Muscle of leg (tissue), 11 donors: ENCODE measurements around the gene OR11H6. TPM values are rescaled to one million over a fixed set of nuclear protein-coding genes. Genes with fewer than 3 reads are reported as not detected.
"Not testable (repeated sequence)": the region's sequence is repeated elsewhere in the genome, so short reads cannot be mapped to it uniquely, and the experiment has no call there.

Experiments
- DNase-seq: peaks from one replicate; pipeline ENCODE4 v3.0.0; 2013
- H3K27ac ChIP-seq: one replicate; pipeline ENCODE4 v1.5.1; 2013; ENCODE audit warnings: mild to moderate bottlenecking, low read length, control low read depth
- H3K27me3 ChIP-seq: one replicate; pipeline ENCODE4 v1.6.1; 2013; ENCODE audit warnings: low read length; ENCODE audit not compliant: control insufficient read depth, insufficient read depth
- H3K36me3 ChIP-seq: one replicate; pipeline ENCODE4 v1.6.1; 2013; ENCODE audit warnings: low read length; ENCODE audit not compliant: control insufficient read depth, insufficient read depth
- H3K4me1 ChIP-seq: one replicate; pipeline ENCODE4 v1.6.1; 2013; ENCODE audit warnings: low read length; ENCODE audit not compliant: control insufficient read depth, insufficient read depth
- H3K4me3 ChIP-seq: one replicate; pipeline ENCODE4 v1.5.1; 2013; ENCODE audit warnings: low read length, control low read depth
- H3K9me3 ChIP-seq: replicated peaks from 2 replicates; pipeline ENCODE4 v1.6.1; 2013; ENCODE audit warnings: low read depth, low read length; ENCODE audit not compliant: control insufficient read depth
- whole genome bisulfite sequencing: methylation state at CpG from one replicate; pipeline ENCODE4 v1.1.5; 2013; ENCODE audit warnings: missing lambda C conversion rate; ENCODE audit not compliant: insufficient coverage; 5-methylcytosine and 5-hydroxymethylcytosine counted together
- polyA plus RNA-seq, 8 donors: library from polyadenylated mRNA; unstranded; fragments of 120-200 nt; gene quantifications; one replicate each; pipeline versions ENCODE4 v1.2.1 to v1.2.3, GENCODE V29; 2013; ENCODE audit warnings: inconsistent platforms in 1 of 8, low replicate concordance in 1 of 8; ENCODE audit not compliant: insufficient read length in 8 of 8, insufficient read depth in 1 of 8
- total RNA-seq: library from RNA; stranded (reverse); fragments of 120-200 nt; gene quantifications from one replicate; pipeline ENCODE4 v1.2.4, GENCODE V29; 2013

The OR11H6 gene
- total and polyA plus RNA-seq, 9 donors: not detected

DNA sequence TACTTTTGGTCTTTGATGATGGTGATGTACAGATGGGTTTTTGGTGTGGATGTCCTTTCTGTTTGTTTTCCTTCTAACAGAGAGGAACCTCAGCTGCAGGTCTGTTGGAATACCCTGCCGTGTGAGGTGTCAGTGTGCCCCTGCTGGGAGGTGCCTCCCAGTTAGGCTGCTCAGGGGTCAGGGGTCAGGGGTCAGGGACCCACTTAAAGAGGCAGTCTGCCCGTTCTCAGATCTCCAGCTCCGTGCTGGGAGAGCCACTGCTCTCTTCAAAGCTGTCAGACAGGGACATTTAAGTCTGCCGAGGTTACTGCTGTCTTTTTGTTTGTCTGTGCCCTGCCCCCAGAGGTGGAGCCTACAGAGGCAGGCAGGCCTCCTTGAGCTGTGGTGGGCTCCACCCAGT, 11.9 kb downstream of the OR11H6 start:
- not testable (repeated sequence) for DNase-seq

DNA sequence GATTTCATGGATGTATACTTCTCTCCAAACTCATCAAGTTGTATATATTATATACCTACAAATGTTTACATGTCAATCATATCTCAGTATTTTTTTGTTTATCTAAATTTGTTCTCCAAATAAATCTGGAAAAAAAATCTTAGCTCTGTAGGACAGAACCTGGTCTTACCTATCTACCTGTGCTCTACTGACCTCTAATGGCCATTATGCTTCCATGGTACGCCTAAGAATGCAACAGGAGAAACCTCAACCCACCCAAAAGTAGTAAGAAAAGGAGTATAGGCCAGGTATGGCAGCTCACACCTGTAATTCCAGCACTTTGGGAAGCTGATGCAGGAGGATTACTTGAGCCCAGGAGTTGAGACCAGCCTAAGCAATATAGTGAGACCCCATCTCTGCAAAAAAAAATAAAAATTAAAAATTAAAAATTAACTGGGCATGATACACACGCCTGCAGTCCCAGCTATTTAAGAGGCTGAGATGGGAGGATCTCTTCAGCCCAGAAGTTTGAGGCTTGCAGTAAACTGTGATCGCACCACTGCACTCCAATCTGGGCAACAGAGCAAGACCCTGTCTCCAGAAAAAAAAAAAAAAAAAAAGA, 24.2 kb downstream of the OR11H6 start:
- Histone ChIP-seq H3K36me3 (no peaks in the 10 kb centered on the region), H3K4me3 (no peak overlapping the region), H3K27me3 (no peaks in the 10 kb centered on the region), H3K4me1 (no peaks in the 10 kb centered on the region), H3K27ac (no peak overlapping the region), H3K9me3 (peaks cover 17% of the 10 kb centered on the region)
- 80% methylated on average over 1 of the region's 3 CpGs for WGBS
- no peak for DNase-seq

More for the DNA sequence above, 11.9 kb downstream of the OR11H6 start:
- not testable (repeated sequence) for H3K4me1 ChIP-seq, H3K27ac ChIP-seq, H3K27me3 ChIP-seq, H3K36me3 ChIP-seq, H3K4me3 ChIP-seq, H3K9me3 ChIP-seq
- WGBS: no CpG with 5 or more reads among the region's 4 CpGs

DNA sequence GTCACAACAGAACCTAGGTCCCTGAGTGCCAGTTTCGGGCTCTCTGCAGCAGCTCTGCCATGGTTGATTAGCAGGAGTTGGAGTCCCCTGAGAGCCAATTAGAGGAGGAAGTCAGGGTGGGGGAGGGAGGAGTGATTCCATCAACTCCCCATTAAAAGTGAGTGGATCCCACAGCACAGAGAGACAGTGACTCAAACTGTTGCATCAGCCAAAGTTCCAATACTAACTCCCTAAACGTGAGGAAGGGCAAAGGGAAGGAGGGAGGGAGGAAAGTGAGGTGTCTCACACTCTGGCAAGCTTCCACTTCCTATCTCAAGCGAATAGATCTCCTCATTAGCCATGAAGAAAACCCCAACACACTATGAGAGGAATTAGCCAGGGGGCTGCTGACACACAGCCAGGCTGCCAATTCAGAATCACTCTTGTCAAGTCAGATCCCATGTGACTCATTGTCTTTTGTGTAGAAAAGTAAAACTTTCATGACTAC, 39.2 kb downstream of the OR11H6 start:
- Histone ChIP-seq H3K9me3 (no peaks in the 10 kb centered on the region), H3K4me3 (no peak overlapping the region), H3K36me3 (no peaks in the 10 kb centered on the region), H3K4me1 (no peaks in the 10 kb centered on the region), H3K27me3 (no peaks in the 10 kb centered on the region), H3K27ac (no peak overlapping the region)
- no CpG with 5 or more reads among the region's 3 CpGs for WGBS
- DNase-seq: no peak

DNA sequence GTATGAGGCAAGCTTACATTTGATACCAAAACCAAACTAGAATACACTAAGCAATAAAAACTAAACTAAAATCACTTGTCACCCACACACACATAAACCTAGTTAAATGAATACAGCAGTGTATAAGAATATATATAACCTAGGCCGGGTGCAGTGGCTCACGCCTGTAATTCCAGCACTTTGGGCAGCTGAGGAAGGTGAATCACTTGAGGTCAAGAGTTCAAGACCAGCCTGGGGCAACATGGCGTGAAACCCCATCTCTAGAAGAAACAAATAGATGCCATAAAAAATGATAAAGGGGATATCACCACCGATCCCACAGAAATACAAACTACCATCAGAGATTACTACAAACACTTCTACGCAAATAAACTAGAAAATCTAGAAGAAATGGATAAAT, 40.9 kb downstream of the OR11H6 start:
- H3K4me3 ChIP-seq, H3K4me1 ChIP-seq, H3K27ac ChIP-seq, H3K36me3 ChIP-seq, H3K27me3 ChIP-seq, DNase-seq, H3K9me3 ChIP-seq: not testable (repeated sequence)
- WGBS: no CpG with 5 or more reads among the region's 5 CpGs

DNA sequence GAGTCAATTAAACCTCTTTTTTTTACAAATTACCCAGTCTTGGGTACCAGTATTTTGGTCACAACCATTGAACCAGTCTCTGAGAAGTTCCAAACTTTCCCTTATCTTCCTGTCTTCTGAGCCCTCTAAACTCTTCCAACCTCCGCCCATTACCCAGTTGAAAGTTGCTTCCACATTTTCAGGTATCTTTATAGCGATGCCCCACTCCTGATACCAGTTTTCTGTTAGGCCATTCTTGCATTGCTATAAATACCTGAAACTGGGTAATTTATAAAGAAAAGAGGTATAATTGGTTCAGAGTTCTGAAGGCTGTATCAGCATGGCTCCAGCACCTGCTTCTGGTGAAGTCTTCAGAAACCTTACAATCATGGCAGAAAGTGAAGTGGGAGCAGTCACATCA, 50.6 kb downstream of the OR11H6 start:
- no peaks in the 10 kb centered on the region for H3K27me3 ChIP-seq
- no peaks in the 10 kb centered on the region for H3K4me1 ChIP-seq
- H3K9me3 ChIP-seq: peaks cover 16% of the 10 kb centered on the region
- H3K4me3 ChIP-seq: no peak overlapping the region
- no peak for DNase-seq
- no peak overlapping the region for H3K27ac ChIP-seq
- H3K36me3 ChIP-seq: no peaks in the 10 kb centered on the region
- no CpG with 5 or more reads among the region's 2 CpGs for WGBS

Other genes with a start within 250 kb of the OR11H6 start
- gene OR4K15, start 248.1 kb upstream of the OR11H6 start, total RNA-seq: not detected
- not detected for gene OR4K15, start 248.1 kb upstream of the OR11H6 start, polyA plus RNA-seq
- not detected for gene OR4Q2, start 221.5 kb upstream of the OR11H6 start, total RNA-seq
- gene OR4Q2, start 221.5 kb upstream of the OR11H6 start, polyA plus RNA-seq: not detected
- gene OR4K14, start 204.4 kb upstream of the OR11H6 start, total RNA-seq: not detected
- gene OR4K14, start 204.4 kb upstream of the OR11H6 start, polyA plus RNA-seq: not detected
- gene OR4K13, start 187.7 kb upstream of the OR11H6 start, total RNA-seq: not detected
- under 1 TPM in 2 of 8 donors, not detected in 6; 0.03 to 0.04 TPM for gene OR4K13, start 187.7 kb upstream of the OR11H6 start, polyA plus RNA-seq
- gene OR4L1, start 163.7 kb upstream of the OR11H6 start, total RNA-seq: not detected
- not detected for gene OR4L1, start 163.7 kb upstream of the OR11H6 start, polyA plus RNA-seq
- gene OR4K17, start 113.0 kb upstream of the OR11H6 start, total RNA-seq: not detected
- under 1 TPM in 5 of 8 donors, not detected in 3; 0.03 to 0.13 (median 0.05) TPM for gene OR4K17, start 113.0 kb upstream of the OR11H6 start, polyA plus RNA-seq
- gene OR4N5, start 84.9 kb upstream of the OR11H6 start, total RNA-seq: not detected
- gene OR4N5, start 84.9 kb upstream of the OR11H6 start, polyA plus RNA-seq: not detected
- not detected for gene OR11G2, start 32.8 kb upstream of the OR11H6 start, total RNA-seq
- not detected for gene OR11G2, start 32.8 kb upstream of the OR11H6 start, polyA plus RNA-seq
- not detected for gene OR11H7, start 5.3 kb downstream of the OR11H6 start, total RNA-seq
- gene OR11H7, start 5.3 kb downstream of the OR11H6 start, polyA plus RNA-seq: under 1 TPM in 3 of 8 donors, not detected in 5; 0.15 to 0.38 (median 0.31) TPM
- gene OR11H4, start 15.6 kb downstream of the OR11H6 start, total RNA-seq: not detected
- gene OR11H4, start 15.6 kb downstream of the OR11H6 start, polyA plus RNA-seq: not detected
- 16.0 TPM for gene TTC5, start 82.2 kb downstream of the OR11H6 start, total RNA-seq
- gene TTC5, start 82.2 kb downstream of the OR11H6 start, polyA plus RNA-seq: 10 to 100 TPM in 7 of 8 donors, 1 to 10 TPM in 1; 9.6 to 15.9 (median 11.7) TPM
- gene CCNB1IP1, start 109.6 kb downstream of the OR11H6 start, total RNA-seq: 76.1 TPM
- 10 to 100 TPM; 51.5 to 74.3 (median 65.6) TPM for gene CCNB1IP1, start 109.6 kb downstream of the OR11H6 start, polyA plus RNA-seq
- 21.8 TPM for gene PARP2, start 119.9 kb downstream of the OR11H6 start, total RNA-seq
- 10 to 100 TPM; 29.6 to 36.9 (median 33.4) TPM for gene PARP2, start 119.9 kb downstream of the OR11H6 start, polyA plus RNA-seq
- gene TEP1, start 189.8 kb downstream of the OR11H6 start, total RNA-seq: 14.8 TPM
- 10 to 100 TPM; 12.2 to 18.5 (median 15.8) TPM for gene TEP1, start 189.8 kb downstream of the OR11H6 start, polyA plus RNA-seq
- 1.1 TPM for gene KLHL33, start 212.5 kb downstream of the OR11H6 start, total RNA-seq
- 1 to 10 TPM in 4 of 8 donors, under 1 TPM in 4; 0.37 to 2.5 (median 1.1) TPM for gene KLHL33, start 212.5 kb downstream of the OR11H6 start, polyA plus RNA-seq
- 28.8 TPM for gene OSGEP, start 231.1 kb downstream of the OR11H6 start, total RNA-seq
- gene OSGEP, start 231.1 kb downstream of the OR11H6 start, polyA plus RNA-seq: 10 to 100 TPM; 26.4 to 47.5 (median 34.0) TPM
- gene APEX1, start 231.5 kb downstream of the OR11H6 start, total RNA-seq: 60.0 TPM
- 100 to 1,000 TPM; 175 to 205 (median 185) TPM for gene APEX1, start 231.5 kb downstream of the OR11H6 start, polyA plus RNA-seq
- 13.7 TPM for gene PIP4P1, start 237.7 kb downstream of the OR11H6 start, total RNA-seq
- gene PIP4P1, start 237.7 kb downstream of the OR11H6 start, polyA plus RNA-seq: 10 to 100 TPM; 19.4 to 25.4 (median 20.5) TPM
- 8.9 TPM for gene PNP, start 245.7 kb downstream of the OR11H6 start, total RNA-seq
- 10 to 100 TPM in 7 of 8 donors, 1 to 10 TPM in 1; 9.8 to 16.5 (median 11.6) TPM for gene PNP, start 245.7 kb downstream of the OR11H6 start, polyA plus RNA-seq